GM23338 (cell line): ENCODE data around the gene IGF1.

Experiments used
- CREB1 ChIP-seq: fragments of 250-450 bp; sonication (Bioruptor Pico); IDR thresholded peaks from 2 replicates; pipeline ENCODE4 v1.5.0; 2020; ENCODE audit warnings: low read depth, mild to moderate bottlenecking, moderate library complexity
- EZH2 ChIP-seq: fragments of 200-600 bp; sonication (generic); IDR thresholded peaks from one replicate; pipeline ENCODE4 v1.8.0; 2017; ENCODE audit warnings: antibody characterized with exemption, mild to moderate bottlenecking, low read depth; ENCODE audit not compliant: unreplicated experiment
- EZH2phosphoT487 ChIP-seq: fragments of 200-600 bp; sonication (generic); IDR thresholded peaks from one replicate; pipeline ENCODE4 v1.8.1; 2018; ENCODE audit warnings: antibody characterized with exemption; ENCODE audit not compliant: unreplicated experiment
- JUNB ChIP-seq: IDR thresholded peaks from one replicate; pipeline ENCODE4 v1.6.1; 2016; ENCODE audit warnings: antibody characterized with exemption; ENCODE audit not compliant: unreplicated experiment
- NANOG ChIP-seq: IDR thresholded peaks from 2 replicates; pipeline ENCODE4 v1.6.1; 2016; ENCODE audit warnings: antibody characterized with exemption, borderline replicate concordance
- POLR2AphosphoS5 ChIP-seq: IDR thresholded peaks from 2 replicates; pipeline ENCODE4 v1.6.1; 2016; ENCODE audit warnings: antibody characterized with exemption, low read depth
- STAT1 ChIP-seq: IDR thresholded peaks from one replicate; pipeline ENCODE4 v1.6.1; 2016; ENCODE audit warnings: antibody characterized with exemption; ENCODE audit not compliant: unreplicated experiment
- ZNF114 ChIP-seq: fragments of 250-450 bp; sonication (Bioruptor Pico); IDR thresholded peaks from 2 replicates; pipeline ENCODE4 v1.5.0; 2020; ENCODE audit warnings: mild to moderate bottlenecking, moderate library complexity
- ZNF331 ChIP-seq: fragments of 250-450 bp; sonication (Bioruptor Pico); IDR thresholded peaks from 2 replicates; pipeline ENCODE4 v1.5.0; 2020; ENCODE audit warnings: low read depth, mild to moderate bottlenecking, moderate library complexity
- TF ChIP-seq, protein P1 (sequence below), 2 experiments: fragments of 200-600 bp in 1 of 2; sonication (generic) in 1 of 2; conservative IDR thresholded peaks; 2 replicates each; pipeline versions ENCODE4 v1.5.1 to v1.6.1; 2016 to 2017; ENCODE audit warnings: antibody characterized with exemption in 2 of 2, low read depth in 2 of 2, mild to moderate bottlenecking in 2 of 2, moderate library complexity in 1 of 2
- TF ChIP-seq, protein P2 (sequence below): IDR thresholded peaks from 2 replicates; pipeline ENCODE4 v1.6.1; 2016; ENCODE audit warnings: antibody characterized with exemption
- TF ChIP-seq, protein P3 (sequence below): IDR thresholded peaks from one replicate; pipeline ENCODE4 v1.6.1; 2018; ENCODE audit warnings: antibody characterized with exemption; ENCODE audit not compliant: unreplicated experiment

GRCh38 chr12:102521662-102522277 is 41.4 kb upstream of the IGF1 start:
- TF ChIP-seq CREB1 (CRISPR knock-in tag) (no peak), EZH2 (no peak), POLR2AphosphoS5 (no peak), EZH2phosphoT487 (no peak), JUNB (no peak), ZNF114 (no peak), ZNF331 (CRISPR knock-in tag) (no peak), NANOG (no peak), STAT1 (no peak)
- TF ChIP-seq, protein P1, sequence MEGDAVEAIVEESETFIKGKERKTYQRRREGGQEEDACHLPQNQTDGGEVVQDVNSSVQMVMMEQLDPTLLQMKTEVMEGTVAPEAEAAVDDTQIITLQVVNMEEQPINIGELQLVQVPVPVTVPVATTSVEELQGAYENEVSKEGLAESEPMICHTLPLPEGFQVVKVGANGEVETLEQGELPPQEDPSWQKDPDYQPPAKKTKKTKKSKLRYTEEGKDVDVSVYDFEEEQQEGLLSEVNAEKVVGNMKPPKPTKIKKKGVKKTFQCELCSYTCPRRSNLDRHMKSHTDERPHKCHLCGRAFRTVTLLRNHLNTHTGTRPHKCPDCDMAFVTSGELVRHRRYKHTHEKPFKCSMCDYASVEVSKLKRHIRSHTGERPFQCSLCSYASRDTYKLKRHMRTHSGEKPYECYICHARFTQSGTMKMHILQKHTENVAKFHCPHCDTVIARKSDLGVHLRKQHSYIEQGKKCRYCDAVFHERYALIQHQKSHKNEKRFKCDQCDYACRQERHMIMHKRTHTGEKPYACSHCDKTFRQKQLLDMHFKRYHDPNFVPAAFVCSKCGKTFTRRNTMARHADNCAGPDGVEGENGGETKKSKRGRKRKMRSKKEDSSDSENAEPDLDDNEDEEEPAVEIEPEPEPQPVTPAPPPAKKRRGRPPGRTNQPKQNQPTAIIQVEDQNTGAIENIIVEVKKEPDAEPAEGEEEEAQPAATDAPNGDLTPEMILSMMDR (conservative IDR thresholded peaks at IDR 0.05; ENCODE audit: low read depth in 2 of 2), result no peak
- TF ChIP-seq, protein P2, sequence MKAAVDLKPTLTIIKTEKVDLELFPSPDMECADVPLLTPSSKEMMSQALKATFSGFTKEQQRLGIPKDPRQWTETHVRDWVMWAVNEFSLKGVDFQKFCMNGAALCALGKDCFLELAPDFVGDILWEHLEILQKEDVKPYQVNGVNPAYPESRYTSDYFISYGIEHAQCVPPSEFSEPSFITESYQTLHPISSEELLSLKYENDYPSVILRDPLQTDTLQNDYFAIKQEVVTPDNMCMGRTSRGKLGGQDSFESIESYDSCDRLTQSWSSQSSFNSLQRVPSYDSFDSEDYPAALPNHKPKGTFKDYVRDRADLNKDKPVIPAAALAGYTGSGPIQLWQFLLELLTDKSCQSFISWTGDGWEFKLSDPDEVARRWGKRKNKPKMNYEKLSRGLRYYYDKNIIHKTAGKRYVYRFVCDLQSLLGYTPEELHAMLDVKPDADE, result no peak
- TF ChIP-seq, protein P3, sequence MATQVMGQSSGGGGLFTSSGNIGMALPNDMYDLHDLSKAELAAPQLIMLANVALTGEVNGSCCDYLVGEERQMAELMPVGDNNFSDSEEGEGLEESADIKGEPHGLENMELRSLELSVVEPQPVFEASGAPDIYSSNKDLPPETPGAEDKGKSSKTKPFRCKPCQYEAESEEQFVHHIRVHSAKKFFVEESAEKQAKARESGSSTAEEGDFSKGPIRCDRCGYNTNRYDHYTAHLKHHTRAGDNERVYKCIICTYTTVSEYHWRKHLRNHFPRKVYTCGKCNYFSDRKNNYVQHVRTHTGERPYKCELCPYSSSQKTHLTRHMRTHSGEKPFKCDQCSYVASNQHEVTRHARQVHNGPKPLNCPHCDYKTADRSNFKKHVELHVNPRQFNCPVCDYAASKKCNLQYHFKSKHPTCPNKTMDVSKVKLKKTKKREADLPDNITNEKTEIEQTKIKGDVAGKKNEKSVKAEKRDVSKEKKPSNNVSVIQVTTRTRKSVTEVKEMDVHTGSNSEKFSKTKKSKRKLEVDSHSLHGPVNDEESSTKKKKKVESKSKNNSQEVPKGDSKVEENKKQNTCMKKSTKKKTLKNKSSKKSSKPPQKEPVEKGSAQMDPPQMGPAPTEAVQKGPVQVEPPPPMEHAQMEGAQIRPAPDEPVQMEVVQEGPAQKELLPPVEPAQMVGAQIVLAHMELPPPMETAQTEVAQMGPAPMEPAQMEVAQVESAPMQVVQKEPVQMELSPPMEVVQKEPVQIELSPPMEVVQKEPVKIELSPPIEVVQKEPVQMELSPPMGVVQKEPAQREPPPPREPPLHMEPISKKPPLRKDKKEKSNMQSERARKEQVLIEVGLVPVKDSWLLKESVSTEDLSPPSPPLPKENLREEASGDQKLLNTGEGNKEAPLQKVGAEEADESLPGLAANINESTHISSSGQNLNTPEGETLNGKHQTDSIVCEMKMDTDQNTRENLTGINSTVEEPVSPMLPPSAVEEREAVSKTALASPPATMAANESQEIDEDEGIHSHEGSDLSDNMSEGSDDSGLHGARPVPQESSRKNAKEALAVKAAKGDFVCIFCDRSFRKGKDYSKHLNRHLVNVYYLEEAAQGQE, result no peak
